ENCODE measurements around the gene CDC20B. TPM values are rescaled to one million over a fixed set of nuclear protein-coding genes. Genes with fewer than 3 reads are reported as not detected.
A peak's percentile ranks its signal among the peaks of the same experiment; 100 is the strongest.

Gene CDC20B
- total and polyA plus RNA-seq, 5 donors, result not detected

GRCh38 chr5:55159763-55160492 is 13.0 kb downstream of the CDC20B start, which contains the start of gene GPX8:
Gene GPX8, plus strand, starts transcription at chr5:55160171. Its CDS starts 22 bp downstream, at chr5:55160193.
- H3K9me3 ChIP-seq (ENCODE audit: control insufficient read depth, low read length), result no peaks in the 10 kb centered on the region
- DNase-seq (no peak), ATAC-seq (peak; percentile 91)
- intact Hi-C loops (cut with DNase I), result no loop called here
- H3K4me3 ChIP-seq (ENCODE audit: low read length), result peak within 1 kb of the TSS; percentile 90
- peak within 1 kb of the TSS; percentile 67 for H3K27ac ChIP-seq (ENCODE audit: low read length)
- no peaks in the 10 kb centered on the region for H3K27me3 ChIP-seq (ENCODE audit: control insufficient read depth, insufficient read depth)
- WGBS, result 3% methylated on average over 10 of the region's 10 CpGs
- H3K4me1 ChIP-seq (ENCODE audit: control insufficient read depth, insufficient read depth, low read length), result no peaks in the 10 kb centered on the region

- intact Hi-C loops (cut with DNase I), result loop anchor here in 1 of 4 donors (5.0 kb wide), 1 partner anchor 213 kb away; no protein-coding TSS in a partner anchor
Observed at GRCh38 chr5:55154873-55155272, 18.1 kb downstream of the CDC20B start.

GRCh38 chr5:55151923-55152842 is 20.8 kb downstream of the CDC20B start:
- intact Hi-C loops (cut with DNase I), result loop anchor here in 1 of 4 donors (5.0 kb wide), 1 partner anchor 210 kb away; no protein-coding TSS in a partner anchor
- ATAC-seq (no peak), DNase-seq (no peak)
- WGBS, result 61% methylated on average over 5 of the region's 5 CpGs
- Histone ChIP-seq H3K27ac (ENCODE audit: low read length) (no peak overlapping the region), H3K9me3 (ENCODE audit: control insufficient read depth, low read length) (no peaks in the 10 kb centered on the region), H3K4me3 (ENCODE audit: low read length) (no peak overlapping the region), H3K4me1 (ENCODE audit: control insufficient read depth, insufficient read depth, low read length) (no peaks in the 10 kb centered on the region), H3K27me3 (ENCODE audit: control insufficient read depth, insufficient read depth) (no peaks in the 10 kb centered on the region)

More at GRCh38 chr5:55154873-55155272, 18.1 kb downstream of the CDC20B start:
- Histone ChIP-seq H3K27me3 (ENCODE audit: control insufficient read depth, insufficient read depth) (no peaks in the 10 kb centered on the region), H3K4me3 (ENCODE audit: low read length) (no peak overlapping the region), H3K27ac (ENCODE audit: low read length) (no peak overlapping the region), H3K4me1 (ENCODE audit: control insufficient read depth, insufficient read depth, low read length) (no peaks in the 10 kb centered on the region), H3K9me3 (ENCODE audit: control insufficient read depth, low read length) (no peaks in the 10 kb centered on the region)
- ATAC-seq (no peak), DNase-seq (no peak)
- 12% methylated on average over 3 of the region's 3 CpGs for WGBS

- Histone ChIP-seq H3K9me3 (ENCODE audit: control insufficient read depth, low read length) (no peaks in the 10 kb centered on the region), H3K27me3 (ENCODE audit: control insufficient read depth, insufficient read depth) (no peaks in the 10 kb centered on the region), H3K4me3 (ENCODE audit: low read length) (no peak overlapping the region), H3K27ac (ENCODE audit: low read length) (no peak overlapping the region), H3K4me1 (ENCODE audit: control insufficient read depth, insufficient read depth, low read length) (no peaks in the 10 kb centered on the region)
- ATAC-seq (no peak), DNase-seq (no peak)
- WGBS, result 65% methylated on average over 2 of the region's 2 CpGs
- intact Hi-C loops (cut with DNase I), result loop anchor here in 3 of 4 donors (5.0 to 10.0 kb wide), 3 partner anchors 195 to 245 kb away; no protein-coding TSS in a partner anchor
Observed at GRCh38 chr5:55149308-55149795, 23.6 kb downstream of the CDC20B start.

- Histone ChIP-seq H3K4me3 (ENCODE audit: low read length) (no peak overlapping the region), H3K27me3 (ENCODE audit: control insufficient read depth, insufficient read depth) (no peaks in the 10 kb centered on the region), H3K9me3 (ENCODE audit: control insufficient read depth, low read length) (no peaks in the 10 kb centered on the region), H3K4me1 (ENCODE audit: control insufficient read depth, insufficient read depth, low read length) (no peaks in the 10 kb centered on the region), H3K27ac (ENCODE audit: low read length) (no peak overlapping the region)
- ATAC-seq (peak; percentile 88 to 89), DNase-seq (peak; percentile 70 to 85 (median 78))
- intact Hi-C loops (cut with DNase I), result loop anchor here in 3 of 4 donors (2.0 to 10.0 kb wide), 4 partner anchors 192 to 242 kb away; no protein-coding TSS in a partner anchor
- 8% methylated on average over 11 of the region's 11 CpGs for WGBS
Observed at GRCh38 chr5:55146543-55147151, 26.3 kb downstream of the CDC20B start.

- intact Hi-C loops (cut with DNase I), result loop anchor here in 3 of 4 donors (2.0 to 10.0 kb wide), 4 partner anchors 191 to 241 kb away; no protein-coding TSS in a partner anchor
- DNase-seq (no peak), ATAC-seq (no peak)
- no peaks in the 10 kb centered on the region for H3K27me3 ChIP-seq (ENCODE audit: control insufficient read depth, insufficient read depth)
- no peak overlapping the region for H3K27ac ChIP-seq (ENCODE audit: low read length)
- H3K4me1 ChIP-seq (ENCODE audit: control insufficient read depth, insufficient read depth, low read length), result no peaks in the 10 kb centered on the region
- H3K4me3 ChIP-seq (ENCODE audit: low read length), result no peak overlapping the region
- H3K9me3 ChIP-seq (ENCODE audit: control insufficient read depth, low read length), result no peaks in the 10 kb centered on the region
- 74% methylated on average over 8 of the region's 8 CpGs for WGBS
Observed at GRCh38 chr5:55146080-55146479, 26.9 kb downstream of the CDC20B start.

- intact Hi-C loops (cut with DNase I), result loop anchor here in 3 of 4 donors (2.0 to 10.0 kb wide), 4 partner anchors 189 to 239 kb away; no protein-coding TSS in a partner anchor
- H3K27ac ChIP-seq (ENCODE audit: low read length), result no peak overlapping the region
- WGBS, result 23% methylated on average over 4 of the region's 4 CpGs
- no peak for DNase-seq
- H3K9me3 ChIP-seq (ENCODE audit: control insufficient read depth, low read length), result no peaks in the 10 kb centered on the region
- no peaks in the 10 kb centered on the region for H3K27me3 ChIP-seq (ENCODE audit: control insufficient read depth, insufficient read depth)
- H3K4me3 ChIP-seq (ENCODE audit: low read length), result no peak overlapping the region
- H3K4me1 ChIP-seq (ENCODE audit: control insufficient read depth, insufficient read depth, low read length), result no peaks in the 10 kb centered on the region
- no peak for ATAC-seq
Observed at GRCh38 chr5:55143624-55144023, 29.4 kb downstream of the CDC20B start.

- H3K9me3 ChIP-seq (ENCODE audit: control insufficient read depth, low read length), result no peaks in the 10 kb centered on the region
- WGBS, result 92% methylated on average over 9 of the region's 9 CpGs
- no peak overlapping the region for H3K27ac ChIP-seq (ENCODE audit: low read length)
- DNase-seq (no peak), ATAC-seq (no peak)
- H3K27me3 ChIP-seq (ENCODE audit: control insufficient read depth, insufficient read depth), result no peaks in the 10 kb centered on the region
- no peaks in the 10 kb centered on the region for H3K4me1 ChIP-seq (ENCODE audit: control insufficient read depth, insufficient read depth, low read length)
- intact Hi-C loops (cut with DNase I), result loop anchor here in 3 of 4 donors (5.0 to 10.0 kb wide), 3 partner anchors 187 to 237 kb away; no protein-coding TSS in a partner anchor
- no peak overlapping the region for H3K4me3 ChIP-seq (ENCODE audit: low read length)
Observed at GRCh38 chr5:55141945-55142690, 30.9 kb downstream of the CDC20B start.

GRCh38 chr5:55140908-55141665 is 31.9 kb downstream of the CDC20B start:
- no peak for ATAC-seq
- 62% methylated on average over 9 of the region's 9 CpGs for WGBS
- H3K4me1 ChIP-seq (ENCODE audit: control insufficient read depth, insufficient read depth, low read length), result no peaks in the 10 kb centered on the region
- intact Hi-C loops (cut with DNase I), result loop anchor here in 3 of 4 donors (5.0 to 10.0 kb wide), 3 partner anchors 186 to 236 kb away; no protein-coding TSS in a partner anchor
- H3K27me3 ChIP-seq (ENCODE audit: control insufficient read depth, insufficient read depth), result no peaks in the 10 kb centered on the region
- no peak overlapping the region for H3K4me3 ChIP-seq (ENCODE audit: low read length)
- H3K27ac ChIP-seq (ENCODE audit: low read length), result no peak overlapping the region
- no peak for DNase-seq
- H3K9me3 ChIP-seq (ENCODE audit: control insufficient read depth, low read length), result no peaks in the 10 kb centered on the region
